Brain microvascular endothelial cell (primary cell): ENCODE results near the gene PARD3.
A peak's percentile ranks its signal among the peaks of the same experiment; 100 is the strongest.

Source experiments
- DNase-seq: peaks from one replicate; pipeline ENCODE4 v3.0.0-alpha.2; 2020
- H3K27ac ChIP-seq: fragments of 250-450 bp; sonication (Bioruptor Pico); 2 replicates; pipeline ENCODE4 v1.5.1; 2020; ENCODE audit warnings: mild to moderate bottlenecking, moderate library complexity
- H3K27me3 ChIP-seq: fragments of 250-450 bp; sonication (Bioruptor Pico); replicated peaks from 2 replicates; pipeline ENCODE4 v1.5.1; 2020; ENCODE audit warnings: mild to moderate bottlenecking
- H3K36me3 ChIP-seq: fragments of 250-450 bp; sonication (Bioruptor Pico); replicated peaks from 2 replicates; pipeline ENCODE4 v1.5.1; 2020; ENCODE audit warnings: mild to moderate bottlenecking
- H3K4me3 ChIP-seq: 2 replicates; pipeline ENCODE4 v1.5.1; 2011; ENCODE audit warnings: low read depth, mild to moderate bottlenecking, control low read depth, low read length, moderate library complexity
- in situ Hi-C: cut with HindIII; loops from 2 replicates; pipeline ENCODE4 v1.10.0; 2017; ENCODE audit warnings: low sequenced_read_pairs, low pct_ligation_motif_present
- TF ChIP-seq, protein P1 (sequence below): IDR thresholded peaks from 2 replicates; pipeline ENCODE4 v1.5.1; 2011; ENCODE audit warnings: low read depth, mild to moderate bottlenecking, moderate library complexity, low read length, control low read depth, inconsistent platforms; ENCODE audit errors: missing control alignments

PARD3 gene

DNA sequence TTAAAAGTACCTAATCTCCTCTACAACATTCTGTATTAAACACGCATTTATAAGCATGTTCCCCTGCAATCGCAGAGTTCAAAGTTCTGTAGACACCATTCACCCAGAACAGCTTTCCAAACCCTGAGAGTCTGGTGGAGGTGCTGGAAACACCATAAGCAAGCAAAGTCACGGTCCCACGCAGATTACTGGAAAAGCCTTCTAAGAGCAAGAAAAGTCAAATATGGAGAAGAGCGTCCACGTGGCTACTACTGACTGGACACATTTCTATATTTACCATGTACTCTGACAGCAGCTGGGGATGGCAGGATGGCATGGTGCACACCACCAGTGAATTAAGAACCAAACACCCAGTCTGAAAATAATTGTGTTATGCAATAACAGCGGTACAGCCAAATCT lies 97.7 kb downstream of the PARD3 start:
- no peaks in the 10 kb centered on the region for H3K27me3 ChIP-seq
- H3K4me3 ChIP-seq, result no peak overlapping the region
- no peaks in the 10 kb centered on the region for H3K36me3 ChIP-seq
- in situ Hi-C loops, result no loop called here
- no peak for DNase-seq
- H3K27ac ChIP-seq, result no peak overlapping the region
- TF ChIP-seq, protein P1, sequence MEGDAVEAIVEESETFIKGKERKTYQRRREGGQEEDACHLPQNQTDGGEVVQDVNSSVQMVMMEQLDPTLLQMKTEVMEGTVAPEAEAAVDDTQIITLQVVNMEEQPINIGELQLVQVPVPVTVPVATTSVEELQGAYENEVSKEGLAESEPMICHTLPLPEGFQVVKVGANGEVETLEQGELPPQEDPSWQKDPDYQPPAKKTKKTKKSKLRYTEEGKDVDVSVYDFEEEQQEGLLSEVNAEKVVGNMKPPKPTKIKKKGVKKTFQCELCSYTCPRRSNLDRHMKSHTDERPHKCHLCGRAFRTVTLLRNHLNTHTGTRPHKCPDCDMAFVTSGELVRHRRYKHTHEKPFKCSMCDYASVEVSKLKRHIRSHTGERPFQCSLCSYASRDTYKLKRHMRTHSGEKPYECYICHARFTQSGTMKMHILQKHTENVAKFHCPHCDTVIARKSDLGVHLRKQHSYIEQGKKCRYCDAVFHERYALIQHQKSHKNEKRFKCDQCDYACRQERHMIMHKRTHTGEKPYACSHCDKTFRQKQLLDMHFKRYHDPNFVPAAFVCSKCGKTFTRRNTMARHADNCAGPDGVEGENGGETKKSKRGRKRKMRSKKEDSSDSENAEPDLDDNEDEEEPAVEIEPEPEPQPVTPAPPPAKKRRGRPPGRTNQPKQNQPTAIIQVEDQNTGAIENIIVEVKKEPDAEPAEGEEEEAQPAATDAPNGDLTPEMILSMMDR, result no peak

DNA sequence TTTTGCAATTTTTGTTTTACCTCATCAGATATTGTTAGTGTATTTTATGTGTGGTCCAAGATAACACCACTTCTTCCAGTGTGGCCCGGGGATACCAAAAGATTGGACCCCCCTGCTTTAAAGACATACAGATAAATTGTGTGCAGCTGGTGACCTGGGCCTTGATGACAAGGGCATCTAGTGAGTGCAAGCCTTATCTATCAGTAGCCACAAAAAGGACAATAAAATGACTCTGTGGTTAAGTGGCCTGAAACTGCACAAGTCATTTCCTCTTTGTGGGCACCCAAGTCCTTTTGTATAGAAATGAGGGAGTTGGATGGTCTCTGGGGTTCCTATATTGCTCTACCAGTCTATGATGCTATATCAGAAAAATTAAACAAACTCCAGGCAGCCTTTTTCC lies 98.1 kb downstream of the PARD3 start:
- in situ Hi-C loops, result no loop called here
- Histone ChIP-seq H3K36me3 (no peaks in the 10 kb centered on the region), H3K27me3 (no peaks in the 10 kb centered on the region), H3K4me3 (no peak overlapping the region), H3K27ac (no peak overlapping the region)
- no peak for DNase-seq
- TF ChIP-seq, protein P1, result no peak

DNA sequence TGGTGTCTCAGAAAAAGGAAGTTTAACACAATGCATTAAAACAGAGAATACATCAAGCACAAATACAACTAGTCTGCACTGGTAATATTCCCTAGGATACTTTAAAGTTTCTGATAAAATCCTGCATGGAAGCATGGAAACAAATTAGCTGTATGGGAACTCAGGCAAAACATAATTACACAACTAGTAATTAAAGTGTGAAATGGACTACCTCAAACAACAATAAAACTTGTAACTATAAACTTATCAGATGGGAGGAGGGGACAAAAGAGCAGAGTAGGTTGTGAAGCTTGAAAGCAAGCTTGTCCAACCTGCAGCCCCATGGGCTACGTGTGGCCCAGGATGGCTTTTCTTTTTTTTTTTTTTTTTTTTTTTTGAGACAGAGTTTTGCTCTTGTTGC lies 98.9 kb downstream of the PARD3 start:
- no peak for DNase-seq
- TF ChIP-seq, protein P1, result no peak
- H3K27me3 ChIP-seq, result no peaks in the 10 kb centered on the region
- H3K4me3 ChIP-seq, result no peak overlapping the region
- in situ Hi-C loops, result no loop called here
- H3K36me3 ChIP-seq, result no peaks in the 10 kb centered on the region
- no peak overlapping the region for H3K27ac ChIP-seq

DNA sequence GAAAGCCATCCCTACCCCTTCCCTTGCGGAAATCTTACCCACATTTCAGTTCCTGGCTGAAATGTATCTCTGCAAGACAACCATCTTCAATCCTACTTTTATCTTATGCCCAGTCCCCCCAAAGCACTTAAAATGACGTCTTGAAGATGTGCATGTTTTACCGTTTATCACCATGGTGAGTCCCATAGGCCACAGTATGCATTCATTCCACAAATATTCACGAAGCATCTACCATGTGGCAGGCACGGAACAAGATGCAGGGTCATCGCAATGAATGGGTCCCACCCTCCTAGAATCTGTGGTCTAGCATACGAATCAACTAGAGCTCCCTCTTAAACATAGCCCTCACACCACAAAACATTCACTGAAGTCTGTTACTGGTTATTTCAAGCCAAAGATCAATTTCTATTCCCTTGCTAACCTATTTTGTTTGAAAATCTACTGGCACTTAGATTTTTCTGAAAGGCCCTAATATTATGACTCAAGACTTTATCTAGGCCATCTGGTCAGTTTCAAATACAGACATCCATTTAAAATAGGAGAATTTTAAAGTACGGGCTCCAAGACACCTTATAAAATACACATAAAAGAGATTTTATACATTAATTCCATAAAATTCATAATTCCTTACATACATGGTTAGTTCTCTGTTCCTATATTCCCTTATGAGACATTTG lies 99.4 kb downstream of the PARD3 start:
- TF ChIP-seq, protein P1, result no peak
- in situ Hi-C loops, result no loop called here
- H3K27ac ChIP-seq, result no peak overlapping the region
- no peaks in the 10 kb centered on the region for H3K27me3 ChIP-seq
- H3K4me3 ChIP-seq, result no peak overlapping the region
- H3K36me3 ChIP-seq, result no peaks in the 10 kb centered on the region
- DNase-seq, result peak; percentile 18

DNA sequence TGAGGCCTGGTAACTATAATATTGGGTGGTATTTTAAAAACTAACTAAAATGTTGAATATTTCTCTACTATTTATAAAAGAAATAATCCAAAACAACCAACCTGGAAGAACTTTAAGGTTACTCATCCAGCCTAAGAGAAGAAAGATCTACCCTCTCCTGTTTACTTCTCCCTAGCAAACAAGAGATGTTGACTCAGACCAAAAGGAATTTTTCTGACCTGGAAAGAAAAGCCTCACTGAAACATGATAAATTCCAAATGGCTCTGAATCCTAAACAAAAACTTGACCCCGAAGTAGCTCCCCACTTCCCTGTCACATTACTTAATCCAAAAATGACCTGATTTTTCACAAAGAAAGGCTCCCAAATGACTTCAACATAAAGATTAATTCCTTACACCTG lies 101.2 kb downstream of the PARD3 start:
- no peak overlapping the region for H3K4me3 ChIP-seq
- TF ChIP-seq, protein P1, result no peak
- H3K27ac ChIP-seq, result no peak overlapping the region
- DNase-seq, result no peak
- no peaks in the 10 kb centered on the region for H3K27me3 ChIP-seq
- in situ Hi-C loops, result no loop called here
- H3K36me3 ChIP-seq, result no peaks in the 10 kb centered on the region

DNA sequence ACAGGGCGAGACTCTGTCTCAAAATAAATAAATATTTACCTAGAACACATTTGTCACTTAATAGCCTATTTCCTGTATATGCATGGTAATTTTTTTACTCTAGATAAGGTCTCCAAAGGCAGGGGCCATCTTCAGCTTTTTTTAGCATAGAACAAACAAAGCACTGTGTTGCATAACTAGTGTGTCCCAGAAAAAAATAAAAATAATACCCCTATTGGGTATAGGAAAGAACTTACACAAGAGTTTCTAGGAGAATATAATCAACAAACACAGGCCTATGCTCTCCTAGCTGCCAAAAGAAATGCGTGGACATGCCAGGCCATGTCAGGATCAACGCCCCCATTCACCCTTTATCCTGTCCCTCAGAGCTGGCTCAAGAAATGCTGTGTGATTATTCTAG lies 103.6 kb downstream of the PARD3 start:
- no peaks in the 10 kb centered on the region for H3K36me3 ChIP-seq
- no peak overlapping the region for H3K4me3 ChIP-seq
- in situ Hi-C loops, result no loop called here
- H3K27me3 ChIP-seq, result no peaks in the 10 kb centered on the region
- DNase-seq, result no peak
- no peak overlapping the region for H3K27ac ChIP-seq
- TF ChIP-seq, protein P1, result no peak
